Inflammatory macrophage treated with lipopolysaccharide for 1 hour (primary cell): ENCODE results near the gene RHOXF1.
"Not testable (repeated sequence)": the region's sequence is repeated elsewhere in the genome, so short reads cannot be mapped to it uniquely, and the experiment has no call there.

Experiments
- DNase-seq, 2 donors: peaks; one replicate each; pipeline ENCODE4 v3.0.0-alpha.2; 2020 to 2022

RHOXF1 gene

GRCh38 chrX:120115438-120115963 is at the start of gene RHOXF1:
RHOXF1 (minus strand) TSS chrX:120115913; CDS start chrX:120115862, 51 bp downstream.
- DNase-seq: no peak

DNA sequence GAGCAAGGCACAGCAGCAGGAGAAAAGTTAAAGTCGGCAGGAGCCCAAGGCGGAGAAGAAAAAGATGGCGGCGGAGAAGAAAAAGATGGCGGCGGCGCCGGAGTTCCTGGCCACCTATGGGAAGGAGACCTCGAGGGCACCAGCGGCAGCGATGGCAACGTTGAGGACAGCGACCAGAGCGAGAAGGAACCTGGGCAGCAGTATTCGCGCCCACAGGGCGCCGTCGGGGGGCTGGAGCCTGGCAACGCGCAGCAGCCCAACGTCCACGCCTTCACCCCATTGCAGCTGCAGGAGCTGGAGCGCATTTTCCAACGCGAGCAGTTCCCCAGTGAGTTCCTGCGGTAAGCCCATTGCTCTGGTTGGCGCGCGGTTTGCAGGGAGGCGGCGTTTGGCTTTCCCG is 43.4 kb upstream of the RHOXF1 start:
- not testable (repeated sequence) for DNase-seq

GRCh38 chrX:120158313-120158712 is 42.6 kb upstream of the RHOXF1 start, which contains the start of gene RHOXF2:
RHOXF2 (plus strand) TSS chrX:120158613; CDS start chrX:120158751, 138 bp downstream.
- not testable (repeated sequence) for DNase-seq

- not testable (repeated sequence) for DNase-seq
Observed at GRCh38 chrX:120150109-120150744, 34.5 kb upstream of the RHOXF1 start.

GRCh38 chrX:120147537-120147936 is 31.8 kb upstream of the RHOXF1 start:
- no peak for DNase-seq

GRCh38 chrX:120146323-120146722 is 30.6 kb upstream of the RHOXF1 start:
- not testable (repeated sequence) for DNase-seq

DNA sequence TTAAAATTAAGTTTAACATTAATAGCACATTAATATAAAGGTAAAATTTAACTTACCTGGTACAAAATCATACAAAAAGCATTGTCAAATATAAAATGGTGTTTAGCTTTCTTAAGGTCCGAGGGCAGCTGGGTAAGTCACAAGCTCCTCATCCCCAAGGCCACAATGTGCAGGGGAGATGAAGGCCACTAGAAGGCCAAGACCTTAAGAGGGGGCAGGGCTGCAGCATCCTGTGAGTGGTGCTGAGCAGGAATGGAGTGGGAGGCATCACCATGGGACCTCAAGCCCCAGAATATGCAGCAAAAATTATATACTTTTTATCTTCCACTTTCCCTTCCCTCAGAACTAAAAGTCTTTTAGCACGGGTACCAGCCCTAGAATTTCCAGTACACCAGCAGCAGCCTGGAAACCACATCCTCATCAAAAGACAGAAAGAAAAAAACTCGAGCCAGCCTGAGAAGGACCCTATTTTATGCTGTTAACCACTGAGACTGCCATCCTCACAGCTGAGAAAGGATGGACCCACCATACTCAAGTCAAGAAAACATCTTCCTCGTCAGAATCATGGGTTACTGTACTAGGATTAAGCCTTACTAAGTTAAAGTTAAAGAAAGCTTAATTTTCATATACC is 29.7 kb upstream of the RHOXF1 start:
- no peak for DNase-seq

GRCh38 chrX:120144178-120144844 is 28.6 kb upstream of the RHOXF1 start:
- DNase-seq: no peak

GRCh38 chrX:120140293-120140981 is 24.7 kb upstream of the RHOXF1 start:
- no peak for DNase-seq

- DNase-seq: no peak
Observed at GRCh38 chrX:120137439-120137838, 21.7 kb upstream of the RHOXF1 start.

- no peak for DNase-seq
Observed at GRCh38 chrX:120136840-120137239, 21.1 kb upstream of the RHOXF1 start.

GRCh38 chrX:120136128-120136527 is 20.4 kb upstream of the RHOXF1 start:
- no peak for DNase-seq

DNA sequence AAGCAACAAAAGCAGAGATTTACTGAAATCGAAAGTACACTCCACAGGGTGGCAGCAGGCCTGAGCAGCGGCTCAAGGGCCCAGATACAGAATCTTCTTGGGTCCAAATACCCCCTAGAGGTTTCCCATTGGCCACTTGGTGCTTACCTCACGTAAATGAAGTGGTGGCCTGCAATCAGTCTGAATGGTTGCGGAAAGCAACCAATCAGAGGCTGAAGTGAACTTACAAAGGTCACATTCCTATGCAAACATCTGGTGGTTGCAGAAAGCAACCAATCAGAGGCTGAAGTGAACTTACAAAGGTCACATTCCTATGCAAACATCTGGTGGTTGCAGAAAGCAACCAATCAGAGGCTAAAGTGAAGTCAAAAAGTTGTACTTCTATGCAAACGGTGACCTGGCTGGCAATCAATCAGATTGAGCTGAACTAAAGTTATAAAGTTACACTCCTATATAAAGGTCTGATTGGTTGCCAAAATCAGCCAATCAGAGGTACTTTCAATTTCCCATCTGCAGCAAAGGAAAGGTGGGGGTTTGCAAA is 12.7 kb upstream of the RHOXF1 start:
- not testable (repeated sequence) for DNase-seq

DNA sequence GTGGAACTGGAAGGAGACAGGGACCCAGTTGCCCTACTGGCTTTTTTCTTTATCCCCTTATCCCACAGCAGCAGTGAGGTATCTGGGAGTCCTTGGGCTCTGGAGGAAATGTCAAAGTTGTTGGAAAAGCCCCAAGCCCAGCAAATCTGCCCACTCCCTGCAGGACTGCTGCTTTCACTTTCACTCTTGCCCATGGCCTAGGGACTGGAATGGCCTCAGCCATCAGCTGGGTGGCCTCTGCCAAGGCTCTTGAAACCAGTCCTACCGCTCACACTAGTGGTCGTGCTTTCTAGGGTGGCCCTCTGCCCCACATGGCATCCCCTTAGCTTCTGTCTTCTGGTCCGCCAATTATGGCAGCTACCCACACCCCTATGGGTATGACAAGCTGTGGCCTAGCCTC is 9.7 kb upstream of the RHOXF1 start:
- peak in 1 of 2 donors; percentile 33 for DNase-seq

DNA sequence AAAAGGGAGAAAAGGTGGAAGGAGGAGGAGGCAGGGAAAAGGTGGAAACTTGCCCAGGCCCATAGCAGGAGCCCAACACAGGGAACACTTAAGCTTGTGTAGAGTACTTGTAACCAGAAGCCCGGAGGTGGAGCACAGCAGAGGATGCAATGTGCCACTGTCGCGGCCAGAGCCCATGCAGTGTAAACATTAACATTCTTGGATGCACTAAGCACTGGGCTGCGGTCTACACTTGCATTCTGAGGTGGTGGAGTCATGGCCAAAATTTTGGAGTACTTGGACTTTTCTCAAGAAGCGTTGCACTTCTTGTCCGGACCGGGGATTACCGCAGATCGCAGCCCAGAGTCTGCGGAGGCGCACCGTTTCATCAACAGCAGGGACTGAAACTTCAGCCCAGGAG is 4.5 kb upstream of the RHOXF1 start:
- DNase-seq: no peak

DNA sequence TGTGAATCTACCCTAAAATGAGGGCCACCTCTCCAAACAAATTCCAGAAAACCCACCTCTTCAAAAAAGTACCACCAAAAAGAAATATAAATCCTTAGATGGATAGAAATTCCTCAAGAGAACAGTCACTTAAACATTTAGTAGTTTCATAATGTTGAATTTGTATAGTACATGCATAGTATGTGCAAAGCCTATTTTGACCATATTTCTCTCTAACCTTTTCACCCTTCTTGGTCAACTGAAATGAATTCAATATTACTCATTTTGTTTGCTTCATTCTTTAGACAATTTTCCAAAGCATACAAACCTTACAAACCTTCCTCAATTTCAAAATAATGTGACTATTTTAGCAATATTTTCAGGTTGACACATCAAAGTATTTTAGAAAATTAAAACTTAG is 4.1 kb downstream of the RHOXF1 start:
- no peak for DNase-seq

DNA sequence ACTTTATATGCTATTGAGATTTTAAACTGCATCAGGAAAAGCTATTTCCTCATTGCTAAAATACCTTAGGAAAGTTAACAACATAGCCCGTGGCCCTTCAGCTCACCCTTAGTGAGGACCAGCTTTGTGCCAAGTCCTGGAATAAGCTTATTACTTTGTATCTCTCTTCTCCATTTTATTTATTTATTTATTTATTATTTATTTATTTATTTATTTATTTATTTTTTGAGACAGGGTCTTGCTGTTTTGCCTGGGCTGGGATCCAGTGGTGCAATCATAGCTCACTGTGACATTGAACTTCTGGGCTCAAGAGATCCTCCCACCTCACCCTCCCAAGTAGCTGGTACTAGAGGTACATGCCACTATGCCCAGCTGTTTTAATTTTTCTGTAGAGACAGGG is 6.3 kb downstream of the RHOXF1 start:
- no peak for DNase-seq

DNA sequence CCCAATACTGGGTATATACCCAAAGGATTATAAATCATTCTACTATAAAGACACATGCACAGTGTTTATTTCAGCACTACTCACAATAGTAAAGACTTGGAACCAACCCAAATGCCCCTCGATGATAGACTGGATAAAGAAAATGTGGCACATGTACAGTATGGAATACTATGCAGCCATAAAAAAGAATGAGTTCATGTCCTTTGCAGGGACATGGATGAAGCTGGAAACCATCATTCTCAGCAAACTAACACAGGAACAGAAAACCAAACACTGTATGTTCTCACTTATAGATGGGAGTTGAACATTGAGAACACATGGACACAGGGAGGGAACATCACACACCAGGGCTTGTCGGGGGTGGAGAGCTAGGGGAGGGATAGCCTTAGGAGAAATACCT is 11.0 kb downstream of the RHOXF1 start:
- DNase-seq: not testable (repeated sequence)

DNA sequence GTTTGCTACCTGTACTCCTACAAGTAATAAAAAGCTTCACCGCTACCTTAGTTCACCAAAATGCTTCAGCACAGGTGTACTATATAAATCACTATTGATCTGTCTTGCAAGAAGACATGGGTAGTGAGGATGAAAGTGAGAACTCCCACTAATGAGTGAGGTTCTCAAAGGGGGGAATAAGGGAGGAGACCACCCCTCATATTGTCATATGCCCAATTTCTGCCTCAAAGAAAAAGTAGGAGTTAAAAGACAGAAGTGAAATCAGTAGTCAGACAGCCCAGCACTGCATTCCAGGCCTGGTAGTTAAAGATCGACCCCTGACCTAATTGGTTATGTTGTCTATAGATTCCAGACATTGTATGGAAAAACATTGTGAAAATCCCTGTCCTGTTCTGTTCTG is 14.7 kb downstream of the RHOXF1 start:
- DNase-seq: not testable (repeated sequence)

DNA sequence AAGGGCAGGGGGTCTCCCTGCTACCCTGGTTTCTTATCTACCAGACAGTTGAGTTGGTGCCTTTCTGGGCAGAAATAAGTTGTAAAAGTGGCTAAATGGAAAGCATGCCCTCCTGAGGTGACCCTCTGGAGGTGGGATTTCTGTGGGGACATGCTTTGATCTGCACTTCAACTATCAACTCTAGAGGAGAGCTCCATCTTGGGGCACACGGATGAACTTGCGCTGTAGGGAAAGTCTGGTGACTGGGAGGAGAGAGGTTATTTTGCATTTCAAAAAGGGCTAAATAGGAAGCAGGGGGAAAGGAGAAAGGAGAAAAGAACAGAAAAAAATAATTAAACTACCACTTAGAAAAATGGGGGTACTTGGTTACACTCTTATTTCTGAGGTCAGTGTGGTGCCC is 25.5 kb downstream of the RHOXF1 start:
- no peak for DNase-seq

DNA sequence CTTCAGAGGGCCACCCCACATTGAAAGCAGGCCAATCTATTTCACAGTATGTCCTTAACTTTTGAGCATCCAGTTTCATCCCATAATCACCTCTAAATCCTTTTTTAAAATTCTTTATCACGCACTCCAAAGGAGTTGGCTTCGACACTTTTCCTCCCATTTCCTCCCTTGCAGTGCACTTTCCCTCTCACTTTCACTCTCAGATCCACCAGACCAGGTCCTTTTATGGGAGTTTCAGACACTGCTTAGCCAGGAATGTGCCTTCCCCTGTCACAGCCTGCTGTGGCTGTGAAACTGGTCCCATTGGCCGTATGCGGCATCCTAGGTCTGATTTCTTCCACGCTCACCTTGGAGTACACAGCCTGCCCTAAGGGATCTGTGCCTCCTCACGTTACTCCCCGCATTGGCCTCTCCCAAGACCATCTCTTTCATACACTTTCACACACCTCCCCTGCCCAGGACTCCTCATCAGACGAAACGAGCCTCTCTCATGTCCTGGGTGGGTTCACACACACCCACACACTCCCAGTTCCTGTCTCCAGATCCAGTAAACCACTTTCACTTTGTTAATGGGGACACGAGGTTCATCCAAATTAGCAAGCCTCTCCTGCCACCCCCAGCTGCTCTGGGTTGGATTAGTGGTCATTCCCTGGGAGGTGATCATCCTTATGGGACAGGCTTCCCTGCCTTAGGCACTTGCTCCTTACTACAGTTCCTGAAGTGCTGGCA is 28.3 kb downstream of the RHOXF1 start:
- peak; percentile 2 to 4 for DNase-seq

DNA sequence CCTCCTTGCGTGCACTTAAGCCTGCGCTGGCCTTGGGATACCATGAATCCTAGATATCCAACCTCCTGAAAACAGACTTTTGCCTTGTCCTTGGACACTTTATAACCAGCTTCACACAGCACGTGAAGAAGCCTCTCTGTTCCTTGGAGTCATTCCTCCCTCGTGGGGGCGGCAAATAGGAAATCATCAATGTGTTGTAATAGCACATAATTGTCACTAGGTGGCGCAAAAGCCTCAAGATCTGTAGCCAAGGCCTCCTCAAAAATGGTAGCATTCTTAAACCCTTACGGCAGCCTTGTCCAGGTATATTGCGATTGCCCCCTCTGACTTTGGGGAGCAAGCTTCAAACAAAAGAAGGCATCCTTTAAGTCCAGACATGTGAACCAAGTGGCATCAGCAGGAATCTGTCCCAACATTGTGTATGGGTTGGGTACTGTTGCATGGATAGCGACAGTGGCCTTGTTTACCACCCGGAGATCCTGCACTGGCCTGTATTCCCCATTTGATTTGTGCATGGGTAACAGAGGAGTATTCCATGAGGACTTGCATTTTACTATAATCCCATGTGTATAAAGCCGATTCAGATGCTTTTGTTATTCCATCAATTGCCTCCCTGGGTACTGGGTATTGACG is 30.0 kb downstream of the RHOXF1 start:
- DNase-seq: not testable (repeated sequence)
